GM13976 (cell line): Measurements from ENCODE around the gene LHX8.

Experiments used
- DNase-seq: peaks from one replicate; pipeline ENCODE4 v3.0.0; 2012; ENCODE audit warnings: low spot score
- in situ Hi-C: fragments of 300-500 bp; cut with MboI; formaldehyde crosslinking; loops from one replicate; pipeline ENCODE4 v1.12.0; 2022; ENCODE audit warnings: low sequenced_read_pairs, mixed read lengths, inconsistent platforms; ENCODE audit not compliant: unreplicated experiment
- TF ChIP-seq, protein P1 (sequence below): IDR thresholded peaks from 2 replicates; pipeline ENCODE4 v1.5.1; 2012; ENCODE audit warnings: borderline replicate concordance, mild to moderate bottlenecking; ENCODE audit not compliant: insufficient read depth; ENCODE audit errors: extremely low read depth, missing control alignments, control extremely low read depth

Gene LHX8

DNA sequence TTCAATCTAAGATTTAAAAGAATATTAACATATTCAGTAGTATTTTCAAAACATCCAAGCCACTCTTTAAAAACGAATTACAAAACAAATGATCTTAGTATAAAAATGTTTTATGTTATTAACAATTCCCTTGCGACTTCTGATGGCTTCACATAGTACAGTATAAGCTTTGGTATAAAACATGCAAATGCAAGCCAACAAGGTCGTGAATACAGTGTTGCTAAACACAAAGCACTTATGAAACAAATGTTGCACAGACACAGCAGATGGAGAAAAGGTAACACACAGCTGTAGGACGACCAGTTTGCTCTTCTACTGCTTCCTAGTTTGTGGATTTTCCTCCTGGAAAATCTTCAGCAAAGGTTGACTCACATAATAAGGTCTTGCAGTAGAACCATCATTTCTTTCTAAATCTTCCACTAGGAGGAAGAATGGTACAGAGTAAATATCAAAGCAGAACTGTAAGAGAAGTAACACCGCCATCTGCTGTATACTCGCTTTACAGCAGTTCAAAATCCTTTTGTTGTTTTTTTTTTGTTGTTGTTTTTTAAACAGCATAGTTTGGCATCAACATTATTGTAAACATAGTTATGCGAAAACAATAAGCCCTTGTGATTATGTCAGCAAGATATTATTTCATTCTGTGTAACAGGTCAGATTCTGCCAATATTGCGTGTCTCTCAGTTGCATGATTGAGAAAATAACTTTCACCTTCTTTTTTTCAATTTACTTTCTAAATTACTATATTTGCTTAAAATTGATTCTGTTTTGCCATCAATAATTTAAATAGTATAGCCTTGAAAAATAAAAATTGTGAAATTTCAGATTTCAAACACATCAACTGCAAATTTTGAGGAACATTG lies 69.5 kb downstream of the LHX8 start:
- TF ChIP-seq, protein P1, sequence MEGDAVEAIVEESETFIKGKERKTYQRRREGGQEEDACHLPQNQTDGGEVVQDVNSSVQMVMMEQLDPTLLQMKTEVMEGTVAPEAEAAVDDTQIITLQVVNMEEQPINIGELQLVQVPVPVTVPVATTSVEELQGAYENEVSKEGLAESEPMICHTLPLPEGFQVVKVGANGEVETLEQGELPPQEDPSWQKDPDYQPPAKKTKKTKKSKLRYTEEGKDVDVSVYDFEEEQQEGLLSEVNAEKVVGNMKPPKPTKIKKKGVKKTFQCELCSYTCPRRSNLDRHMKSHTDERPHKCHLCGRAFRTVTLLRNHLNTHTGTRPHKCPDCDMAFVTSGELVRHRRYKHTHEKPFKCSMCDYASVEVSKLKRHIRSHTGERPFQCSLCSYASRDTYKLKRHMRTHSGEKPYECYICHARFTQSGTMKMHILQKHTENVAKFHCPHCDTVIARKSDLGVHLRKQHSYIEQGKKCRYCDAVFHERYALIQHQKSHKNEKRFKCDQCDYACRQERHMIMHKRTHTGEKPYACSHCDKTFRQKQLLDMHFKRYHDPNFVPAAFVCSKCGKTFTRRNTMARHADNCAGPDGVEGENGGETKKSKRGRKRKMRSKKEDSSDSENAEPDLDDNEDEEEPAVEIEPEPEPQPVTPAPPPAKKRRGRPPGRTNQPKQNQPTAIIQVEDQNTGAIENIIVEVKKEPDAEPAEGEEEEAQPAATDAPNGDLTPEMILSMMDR = peak; percentile 52
- peak; percentile 32 for DNase-seq
- in situ Hi-C loops = no loop called here

DNA sequence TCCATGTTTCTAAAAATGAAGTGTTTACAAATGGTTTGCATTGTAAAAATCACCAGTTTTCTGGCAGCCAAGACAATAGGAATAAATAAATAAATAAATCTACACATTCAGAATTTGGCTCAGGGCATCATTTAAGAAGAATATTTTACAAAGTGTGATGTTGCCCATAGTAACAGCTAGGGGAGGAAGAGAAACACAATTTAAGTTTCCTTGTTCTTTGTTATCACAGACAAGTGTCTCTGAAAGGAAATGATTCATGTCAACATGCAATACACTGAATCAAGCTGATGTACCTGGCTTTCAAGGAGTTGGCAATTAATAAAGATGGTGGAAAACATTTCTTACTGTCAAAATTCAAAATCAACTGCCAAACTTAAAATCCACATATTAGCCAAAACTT lies 74.7 kb downstream of the LHX8 start:
- DNase-seq = no peak
- TF ChIP-seq, protein P1 = no peak
- in situ Hi-C loops = no loop called here
